Ovary (tissue), 3 donors: ENCODE data around the gene SF1.

Experiments
- POLR2A ChIP-seq: fragments of 450-650 bp; IDR thresholded peaks from one replicate; pipeline ENCODE4 v1.6.1; 2017; ENCODE audit warnings: antibody characterized with exemption, mild to moderate bottlenecking, moderate library complexity
- TF ChIP-seq, protein P1 (sequence below), 3 donors: fragments of 450-650 bp in 2 of 3; fragments of 200-600 bp in 1 of 3; IDR thresholded peaks; one replicate each; pipeline versions ENCODE4 v1.5.1 to v1.8.0; 2016 to 2022; ENCODE audit warnings: antibody characterized with exemption in 3 of 3, mild to moderate bottlenecking in 1 of 3
- donor health status: DM: no; HTN: no; CAD: no.

GRCh38 chr11:64742087-64742888 is 36.1 kb downstream of the SF1 start:
- TF ChIP-seq, protein P1, sequence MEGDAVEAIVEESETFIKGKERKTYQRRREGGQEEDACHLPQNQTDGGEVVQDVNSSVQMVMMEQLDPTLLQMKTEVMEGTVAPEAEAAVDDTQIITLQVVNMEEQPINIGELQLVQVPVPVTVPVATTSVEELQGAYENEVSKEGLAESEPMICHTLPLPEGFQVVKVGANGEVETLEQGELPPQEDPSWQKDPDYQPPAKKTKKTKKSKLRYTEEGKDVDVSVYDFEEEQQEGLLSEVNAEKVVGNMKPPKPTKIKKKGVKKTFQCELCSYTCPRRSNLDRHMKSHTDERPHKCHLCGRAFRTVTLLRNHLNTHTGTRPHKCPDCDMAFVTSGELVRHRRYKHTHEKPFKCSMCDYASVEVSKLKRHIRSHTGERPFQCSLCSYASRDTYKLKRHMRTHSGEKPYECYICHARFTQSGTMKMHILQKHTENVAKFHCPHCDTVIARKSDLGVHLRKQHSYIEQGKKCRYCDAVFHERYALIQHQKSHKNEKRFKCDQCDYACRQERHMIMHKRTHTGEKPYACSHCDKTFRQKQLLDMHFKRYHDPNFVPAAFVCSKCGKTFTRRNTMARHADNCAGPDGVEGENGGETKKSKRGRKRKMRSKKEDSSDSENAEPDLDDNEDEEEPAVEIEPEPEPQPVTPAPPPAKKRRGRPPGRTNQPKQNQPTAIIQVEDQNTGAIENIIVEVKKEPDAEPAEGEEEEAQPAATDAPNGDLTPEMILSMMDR (IDR thresholded peaks at IDR 0.05), result no peak
- TF ChIP-seq POLR2A, result no peak
